Endothelial cell of umbilical vein (primary cell): ENCODE measurements around the gene KLF2.
"Not testable (repeated sequence)": the region's sequence is repeated elsewhere in the genome, so short reads cannot be mapped to it uniquely, and the experiment has no call there.

Source experiments
- POLR2AphosphoS5 ChIP-seq: IDR thresholded peaks from 2 replicates; pipeline ENCODE4 v1.6.1; 2012; ENCODE audit warnings: low read depth, mild to moderate bottlenecking, control low read depth, low read length, moderate library complexity; ENCODE audit not compliant: insufficient read depth
- TF ChIP-seq, protein P1 (sequence below), 2 donors: IDR thresholded peaks; 1 replicate in 1 of 2; 2 replicates in 1 of 2; pipeline ENCODE4 v1.5.1; 2011; ENCODE audit warnings: low read length in 2 of 2, mild to moderate bottlenecking in 2 of 2, moderate library complexity in 2 of 2, control low read depth in 1 of 2, inconsistent platforms in 1 of 2, low read depth in 1 of 2; ENCODE audit not compliant: insufficient read depth in 1 of 2; ENCODE audit errors: extremely low read depth in 1 of 2

DNA sequence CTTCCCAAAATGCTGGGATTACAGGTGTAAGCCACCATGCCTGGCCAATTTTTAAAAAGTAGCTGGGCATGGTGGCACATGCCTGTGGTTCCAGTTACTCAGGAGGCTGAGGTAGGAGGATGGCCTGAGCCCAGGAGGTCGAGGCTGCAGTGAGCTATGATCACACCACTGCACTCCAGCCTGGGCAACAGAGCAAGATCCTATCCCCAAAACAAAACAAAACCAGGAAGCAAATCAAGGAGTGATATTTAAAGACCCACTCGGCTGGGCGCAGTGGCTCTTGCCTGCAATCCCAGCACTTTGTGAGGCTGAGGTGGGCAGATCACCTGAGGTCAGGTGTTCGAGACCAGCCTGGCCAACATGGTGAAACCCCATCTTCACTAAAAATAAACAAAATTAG, 22.5 kb downstream of the KLF2 start:
- TF ChIP-seq, protein P1, sequence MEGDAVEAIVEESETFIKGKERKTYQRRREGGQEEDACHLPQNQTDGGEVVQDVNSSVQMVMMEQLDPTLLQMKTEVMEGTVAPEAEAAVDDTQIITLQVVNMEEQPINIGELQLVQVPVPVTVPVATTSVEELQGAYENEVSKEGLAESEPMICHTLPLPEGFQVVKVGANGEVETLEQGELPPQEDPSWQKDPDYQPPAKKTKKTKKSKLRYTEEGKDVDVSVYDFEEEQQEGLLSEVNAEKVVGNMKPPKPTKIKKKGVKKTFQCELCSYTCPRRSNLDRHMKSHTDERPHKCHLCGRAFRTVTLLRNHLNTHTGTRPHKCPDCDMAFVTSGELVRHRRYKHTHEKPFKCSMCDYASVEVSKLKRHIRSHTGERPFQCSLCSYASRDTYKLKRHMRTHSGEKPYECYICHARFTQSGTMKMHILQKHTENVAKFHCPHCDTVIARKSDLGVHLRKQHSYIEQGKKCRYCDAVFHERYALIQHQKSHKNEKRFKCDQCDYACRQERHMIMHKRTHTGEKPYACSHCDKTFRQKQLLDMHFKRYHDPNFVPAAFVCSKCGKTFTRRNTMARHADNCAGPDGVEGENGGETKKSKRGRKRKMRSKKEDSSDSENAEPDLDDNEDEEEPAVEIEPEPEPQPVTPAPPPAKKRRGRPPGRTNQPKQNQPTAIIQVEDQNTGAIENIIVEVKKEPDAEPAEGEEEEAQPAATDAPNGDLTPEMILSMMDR (IDR thresholded peaks at IDR 0.05; ENCODE audit: extremely low read depth in 1 of 2, insufficient read depth in 1 of 2, low read depth in 1 of 2, low read length in 2 of 2), result not testable (repeated sequence)
- TF ChIP-seq POLR2AphosphoS5, result not testable (repeated sequence)
